ENCODE results near the gene IRX2. TPM values are rescaled to one million over a fixed set of nuclear protein-coding genes. Genes with fewer than 3 reads are reported as not detected.

The IRX2 gene
- total and polyA plus RNA-seq, 10 of the 15 experiments (the other 5 are each of a cell fraction or from before 2014, with no cell fraction given) = not detected

DNA sequence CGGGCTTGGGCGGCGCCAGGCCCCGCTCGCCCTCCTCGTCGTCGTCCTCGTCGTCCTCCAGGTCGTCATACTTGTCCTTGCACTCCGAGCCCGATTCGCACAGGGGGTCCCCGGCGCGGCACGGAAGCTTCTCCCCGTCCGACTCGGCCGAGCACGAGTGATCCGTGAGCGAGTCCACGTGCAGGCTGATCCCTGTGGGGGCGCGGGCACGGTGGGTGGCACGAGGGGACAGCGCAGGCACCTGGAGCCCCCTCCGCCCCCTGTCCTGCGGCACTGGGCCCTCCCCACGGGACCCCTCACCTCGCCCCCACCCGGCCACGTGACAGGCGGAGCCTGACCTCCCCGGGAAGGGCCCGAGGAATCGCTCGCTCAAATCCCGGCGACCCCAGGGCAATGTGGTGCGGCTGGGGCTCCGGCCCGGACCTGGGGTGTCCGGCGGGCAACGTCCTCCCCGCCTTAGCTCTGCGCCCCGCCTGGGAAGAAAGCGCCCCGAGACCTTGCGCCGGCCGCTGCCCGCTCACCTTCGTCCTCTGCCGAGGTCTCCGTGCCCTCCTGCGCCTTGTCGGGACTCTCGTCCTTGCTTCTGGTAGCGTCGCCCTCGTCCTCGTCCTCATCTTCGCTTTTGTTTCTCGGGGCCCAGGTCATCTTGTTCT lies 2.5 kb downstream of the IRX2 start:
- Histone ChIP-seq H3K27me3 (replicated peaks in 1 of 2; ENCODE audit: control insufficient read depth in 2 of 2, insufficient read depth in 2 of 2, low read length in 1 of 2) (no peaks in the 10 kb centered on the region), H3K79me2 (ENCODE audit: control insufficient read depth, insufficient read depth, low read length) (no peaks in the 10 kb centered on the region), H3K9ac (ENCODE audit: control insufficient read depth, insufficient read depth, low read length) (no peak overlapping the region), H3K4me1 (ENCODE audit: control insufficient read depth, insufficient read depth, low read length) (no peaks in the 10 kb centered on the region), H4K20me1 (ENCODE audit: control insufficient read depth, insufficient read depth) (no peaks in the 10 kb centered on the region), H3K4me2 (ENCODE audit: control insufficient read depth, insufficient read depth) (no peak overlapping the region), H3K9me3 (replicated peaks; ENCODE audit: control insufficient read depth, insufficient read depth, low read length) (peaks cover 2% of the 10 kb centered on the region; the same call in 2 of the 3 replicates), H3K4me3 (no peak overlapping the region), H3K36me3 (ENCODE audit: control insufficient read depth in 2 of 2, insufficient read depth in 2 of 2, low read length in 1 of 2) (no peaks in the 10 kb centered on the region), H2AFZ (ENCODE audit: control insufficient read depth, low read depth, low read length) (no peak overlapping the region), H3K27ac (ENCODE audit: control insufficient read depth, insufficient read depth) (no peak overlapping the region)
- ChIA-PET RAD21 (ENCODE audit: unreplicated experiment) (no interaction called here), CTCF (no interaction called here), SMC1A (ENCODE audit: uncharacterized antibody, unreplicated experiment) (no interaction called here), POLR2A (no interaction called here)
- 76% methylated on average over 59 of the region's 71 CpGs for WGBS (ENCODE audit: insufficient coverage, insufficient replicate concordance, low lambda C conversion rate, missing lambda C conversion rate)
- intact Hi-C loops (cut with micrococcal nuclease; ENCODE audit: unreplicated experiment) = no loop called here
- no peak for FAIRE-seq
- no peak for DNase-seq (ENCODE audit: low read depth, low spot score)
- no peak for ATAC-seq
- TF ChIP-seq ZNF274 (IDR thresholded peaks at IDR 0.05; ENCODE audit: insufficient read depth, insufficient read length) (no peak), NBN (IDR thresholded peaks at IDR 0.05) (no peak), MTA3 (IDR thresholded peaks at IDR 0.05; ENCODE audit: borderline replicate concordance, low read length) (no peak), NKRF (conservative IDR thresholded peaks at IDR 0.05) (no peak)
- TF ChIP-seq, protein P1, sequence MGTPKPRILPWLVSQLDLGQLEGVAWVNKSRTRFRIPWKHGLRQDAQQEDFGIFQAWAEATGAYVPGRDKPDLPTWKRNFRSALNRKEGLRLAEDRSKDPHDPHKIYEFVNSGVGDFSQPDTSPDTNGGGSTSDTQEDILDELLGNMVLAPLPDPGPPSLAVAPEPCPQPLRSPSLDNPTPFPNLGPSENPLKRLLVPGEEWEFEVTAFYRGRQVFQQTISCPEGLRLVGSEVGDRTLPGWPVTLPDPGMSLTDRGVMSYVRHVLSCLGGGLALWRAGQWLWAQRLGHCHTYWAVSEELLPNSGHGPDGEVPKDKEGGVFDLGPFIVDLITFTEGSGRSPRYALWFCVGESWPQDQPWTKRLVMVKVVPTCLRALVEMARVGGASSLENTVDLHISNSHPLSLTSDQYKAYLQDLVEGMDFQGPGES (IDR thresholded peaks at IDR 0.05) = no peak
- in situ Hi-C loops (cut with MboI) = no loop called here
- no TSS peak for BruUV-seq (replicated peaks)
